ENCODE data around the gene SEMA5B. TPM values are rescaled to one million over a fixed set of nuclear protein-coding genes. Genes with fewer than 3 reads are reported as not detected.

Gene SEMA5B
- total and polyA plus RNA-seq, 2 donors (not counting 1 experiment from before 2014, with no cell fraction given) = not detected

DNA sequence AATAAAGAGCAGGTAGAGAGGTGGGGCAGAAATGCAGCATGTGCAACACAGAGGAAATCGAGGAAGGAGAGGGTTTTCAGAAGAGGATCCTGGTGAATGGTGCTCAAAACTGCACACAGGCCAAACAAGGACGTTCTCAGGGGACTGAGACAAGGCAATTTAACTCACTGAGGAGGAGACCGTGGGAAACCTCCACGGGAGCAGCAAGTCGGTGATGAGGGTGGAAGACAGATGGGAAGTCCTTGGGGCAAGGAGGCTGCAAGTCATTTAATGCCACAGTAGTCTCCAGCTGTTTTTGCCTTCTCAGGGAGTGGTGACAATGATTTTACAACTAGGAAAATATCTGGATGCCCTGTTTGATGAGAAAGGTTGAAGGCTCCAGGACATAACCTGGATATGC is 27.8 kb upstream of the SEMA5B start:
- Histone ChIP-seq H3K4me2 (replicated peaks; ENCODE audit: low read depth, low read length, poor library complexity, severe bottlenecking) (no peak overlapping the region), H3K4me3 (ENCODE audit: control extremely low read depth in 1 of 5, extremely low read depth in 1 of 5, insufficient read depth in 1 of 5, low read depth in 2 of 5, low read length in 4 of 5) (no peak overlapping the region), H3K36me3 (replicated peaks in 1 of 2; ENCODE audit: control extremely low read depth in 1 of 2, control insufficient read depth in 1 of 2, extremely low read depth in 1 of 2, insufficient read depth in 2 of 2, low read length in 1 of 2) (no peaks in the 10 kb centered on the region), H3K79me2 (ENCODE audit: control insufficient read depth, insufficient read depth, low read length) (no peaks in the 10 kb centered on the region), H3K4me1 (ENCODE audit: control insufficient read depth in 2 of 2, insufficient read depth in 2 of 2, low read length in 2 of 2) (no peaks in the 10 kb centered on the region), H3K27ac (ENCODE audit: low read length in 2 of 2) (no peak overlapping the region), H3K27me3 (replicated peaks in 1 of 4; ENCODE audit: control extremely low read depth in 1 of 4, control insufficient read depth in 3 of 4, insufficient read depth in 4 of 4, low read length in 3 of 4) (peaks cover 0 to 3% (median 0%) of the 10 kb centered on the region in 4 experiments), H3K9me3 (ENCODE audit: control extremely low read depth in 1 of 3, control insufficient read depth in 2 of 3, insufficient read depth in 1 of 3, low read length in 2 of 3) (no peaks in the 10 kb centered on the region), H4K20me1 (ENCODE audit: control insufficient read depth, insufficient read depth, low read length, poor library complexity, severe bottlenecking) (no peaks in the 10 kb centered on the region), H2AFZ (ENCODE audit: insufficient read depth, low read depth, low read length, poor library complexity, severe bottlenecking) (no peak overlapping the region), H3K9ac (ENCODE audit: low read length) (no peak overlapping the region)
- POLR2A ChIA-PET = no interaction called here
- 84% methylated on average over 5 of the region's 5 CpGs for WGBS (ENCODE audit: insufficient coverage)
- Mint-ChIP-seq H3K27me3 (peaks cover 9% of the 10 kb centered on the region), H3K27ac (no peak overlapping the region), H3K9me3 (ENCODE audit: insufficient read depth) (no peaks in the 10 kb centered on the region), H3K4me3 (no peak overlapping the region), H3K4me1 (no peaks in the 10 kb centered on the region)
- ATAC-seq (ENCODE audit: low read depth) = no peak
- no peak for DNase-seq
- intact Hi-C loops (cut with micrococcal nuclease) = no loop called here
- no peak for TF ChIP-seq EZH2 (IDR thresholded peaks at IDR 0.05; ENCODE audit: borderline replicate concordance, insufficient read depth, low read depth, low read length, poor library complexity, severe bottlenecking)
- TF ChIP-seq, protein P1, sequence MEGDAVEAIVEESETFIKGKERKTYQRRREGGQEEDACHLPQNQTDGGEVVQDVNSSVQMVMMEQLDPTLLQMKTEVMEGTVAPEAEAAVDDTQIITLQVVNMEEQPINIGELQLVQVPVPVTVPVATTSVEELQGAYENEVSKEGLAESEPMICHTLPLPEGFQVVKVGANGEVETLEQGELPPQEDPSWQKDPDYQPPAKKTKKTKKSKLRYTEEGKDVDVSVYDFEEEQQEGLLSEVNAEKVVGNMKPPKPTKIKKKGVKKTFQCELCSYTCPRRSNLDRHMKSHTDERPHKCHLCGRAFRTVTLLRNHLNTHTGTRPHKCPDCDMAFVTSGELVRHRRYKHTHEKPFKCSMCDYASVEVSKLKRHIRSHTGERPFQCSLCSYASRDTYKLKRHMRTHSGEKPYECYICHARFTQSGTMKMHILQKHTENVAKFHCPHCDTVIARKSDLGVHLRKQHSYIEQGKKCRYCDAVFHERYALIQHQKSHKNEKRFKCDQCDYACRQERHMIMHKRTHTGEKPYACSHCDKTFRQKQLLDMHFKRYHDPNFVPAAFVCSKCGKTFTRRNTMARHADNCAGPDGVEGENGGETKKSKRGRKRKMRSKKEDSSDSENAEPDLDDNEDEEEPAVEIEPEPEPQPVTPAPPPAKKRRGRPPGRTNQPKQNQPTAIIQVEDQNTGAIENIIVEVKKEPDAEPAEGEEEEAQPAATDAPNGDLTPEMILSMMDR (IDR thresholded peaks at IDR 0.05) = no peak
- CTCF ChIA-PET = no interaction called here

GRCh38 chr3:123054931-123055330 is 27.4 kb upstream of the SEMA5B start:
- no peaks in the 10 kb centered on the region for H3K4me1 ChIP-seq (ENCODE audit: control insufficient read depth in 2 of 2, insufficient read depth in 2 of 2, low read length in 2 of 2)
- H3K27ac Mint-ChIP-seq = no peak overlapping the region
- ChIA-PET POLR2A (no interaction called here), CTCF (no interaction called here)
- no peak overlapping the region for H3K9ac ChIP-seq (ENCODE audit: low read length)
- intact Hi-C loops (cut with micrococcal nuclease) = no loop called here
- no peak for DNase-seq
- H3K9me3 ChIP-seq (ENCODE audit: control extremely low read depth in 1 of 3, control insufficient read depth in 2 of 3, insufficient read depth in 1 of 3, low read length in 2 of 3) = no peaks in the 10 kb centered on the region
- H3K27me3 Mint-ChIP-seq = peaks cover 9% of the 10 kb centered on the region
- ATAC-seq (ENCODE audit: low read depth) = no peak
- 93% methylated on average over 4 of the region's 4 CpGs for WGBS (ENCODE audit: insufficient coverage)
- no peak overlapping the region for H3K4me3 ChIP-seq (ENCODE audit: control extremely low read depth in 1 of 5, extremely low read depth in 1 of 5, insufficient read depth in 1 of 5, low read depth in 2 of 5, low read length in 4 of 5)
- no peaks in the 10 kb centered on the region for H3K4me1 Mint-ChIP-seq
- H3K27ac ChIP-seq (ENCODE audit: low read length in 2 of 2) = no peak overlapping the region
- H3K4me3 Mint-ChIP-seq = no peak overlapping the region
- peaks cover 0 to 3% (median 0%) of the 10 kb centered on the region in 4 experiments for H3K27me3 ChIP-seq (replicated peaks in 1 of 4; ENCODE audit: control extremely low read depth in 1 of 4, control insufficient read depth in 3 of 4, insufficient read depth in 4 of 4, low read length in 3 of 4)
- H2AFZ ChIP-seq (ENCODE audit: insufficient read depth, low read depth, low read length, poor library complexity, severe bottlenecking) = no peak overlapping the region
- TF ChIP-seq, protein P1 (IDR thresholded peaks at IDR 0.05) = no peak
- TF ChIP-seq EZH2 (IDR thresholded peaks at IDR 0.05; ENCODE audit: borderline replicate concordance, insufficient read depth, low read depth, low read length, poor library complexity, severe bottlenecking) = no peak
- no peaks in the 10 kb centered on the region for H3K79me2 ChIP-seq (ENCODE audit: control insufficient read depth, insufficient read depth, low read length)
- H3K4me2 ChIP-seq (replicated peaks; ENCODE audit: low read depth, low read length, poor library complexity, severe bottlenecking) = no peak overlapping the region
- no peaks in the 10 kb centered on the region for H3K9me3 Mint-ChIP-seq (ENCODE audit: insufficient read depth)
- H4K20me1 ChIP-seq (ENCODE audit: control insufficient read depth, insufficient read depth, low read length, poor library complexity, severe bottlenecking) = no peaks in the 10 kb centered on the region
- H3K36me3 ChIP-seq (replicated peaks in 1 of 2; ENCODE audit: control extremely low read depth in 1 of 2, control insufficient read depth in 1 of 2, extremely low read depth in 1 of 2, insufficient read depth in 2 of 2, low read length in 1 of 2) = no peaks in the 10 kb centered on the region
